A673 (cell line): ENCODE data around the gene TMEM183A.

Experiments
- EZH2 ChIP-seq: fragments of 200-600 bp; sonication (generic); IDR thresholded peaks from 2 replicates; pipeline ENCODE4 v1.6.1; 2017; ENCODE audit warnings: borderline replicate concordance, low read depth, mild to moderate bottlenecking, mixed read lengths, antibody characterized with exemption, low read length; ENCODE audit not compliant: poor library complexity, severe bottlenecking
- TF ChIP-seq, protein P1 (sequence below): fragments of 300-800, 200-600 bp; sonication (generic); conservative IDR thresholded peaks from 2 replicates; pipeline ENCODE4 v1.5.1; 2017; ENCODE audit warnings: low read depth, mild to moderate bottlenecking, antibody characterized with exemption, low read length, moderate library complexity, mixed read lengths

DNA sequence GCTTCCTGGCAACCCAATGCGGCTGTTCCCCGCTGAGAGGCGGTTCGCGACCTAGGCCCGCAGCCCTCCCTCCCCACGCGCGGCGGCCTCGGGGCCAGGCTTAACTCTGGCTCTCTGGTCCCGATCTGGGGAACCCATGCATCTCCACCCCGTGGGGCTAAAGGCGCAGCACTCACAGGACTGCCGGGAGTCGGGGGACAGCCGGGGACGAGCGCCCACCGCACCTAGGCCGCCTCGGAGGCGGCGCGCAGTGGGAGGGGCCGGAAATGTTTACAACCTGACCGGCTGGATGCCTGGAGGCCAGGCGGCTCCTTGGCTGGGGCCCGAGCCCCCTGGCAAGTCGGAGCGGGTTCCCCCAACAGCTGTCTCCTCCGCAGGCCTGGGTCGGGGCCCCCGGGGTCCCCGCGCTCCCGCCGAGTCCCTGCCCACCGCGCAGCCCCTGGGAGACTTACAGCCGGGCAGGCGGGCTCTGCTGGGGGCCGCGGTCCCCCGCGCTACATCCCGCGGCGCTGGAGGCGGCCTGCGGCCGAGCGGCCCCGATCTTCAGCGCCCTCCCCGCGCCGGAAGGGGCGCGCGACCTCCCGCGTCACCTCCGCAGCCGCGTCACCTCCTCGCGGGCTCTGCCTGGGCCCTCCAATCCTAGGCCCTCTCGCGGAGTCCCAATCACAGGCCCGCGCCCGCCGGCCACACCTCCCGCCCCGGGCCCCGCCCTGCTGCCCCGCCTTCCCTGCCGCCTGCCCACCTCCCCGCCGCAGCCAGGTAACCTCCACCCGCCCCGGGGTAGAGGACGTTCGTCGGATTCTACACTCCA lies 49.2 kb upstream of the TMEM183A start, which contains the start of gene ADIPOR1:
- TF ChIP-seq EZH2: no peak
- TF ChIP-seq, protein P1, sequence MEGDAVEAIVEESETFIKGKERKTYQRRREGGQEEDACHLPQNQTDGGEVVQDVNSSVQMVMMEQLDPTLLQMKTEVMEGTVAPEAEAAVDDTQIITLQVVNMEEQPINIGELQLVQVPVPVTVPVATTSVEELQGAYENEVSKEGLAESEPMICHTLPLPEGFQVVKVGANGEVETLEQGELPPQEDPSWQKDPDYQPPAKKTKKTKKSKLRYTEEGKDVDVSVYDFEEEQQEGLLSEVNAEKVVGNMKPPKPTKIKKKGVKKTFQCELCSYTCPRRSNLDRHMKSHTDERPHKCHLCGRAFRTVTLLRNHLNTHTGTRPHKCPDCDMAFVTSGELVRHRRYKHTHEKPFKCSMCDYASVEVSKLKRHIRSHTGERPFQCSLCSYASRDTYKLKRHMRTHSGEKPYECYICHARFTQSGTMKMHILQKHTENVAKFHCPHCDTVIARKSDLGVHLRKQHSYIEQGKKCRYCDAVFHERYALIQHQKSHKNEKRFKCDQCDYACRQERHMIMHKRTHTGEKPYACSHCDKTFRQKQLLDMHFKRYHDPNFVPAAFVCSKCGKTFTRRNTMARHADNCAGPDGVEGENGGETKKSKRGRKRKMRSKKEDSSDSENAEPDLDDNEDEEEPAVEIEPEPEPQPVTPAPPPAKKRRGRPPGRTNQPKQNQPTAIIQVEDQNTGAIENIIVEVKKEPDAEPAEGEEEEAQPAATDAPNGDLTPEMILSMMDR: no peak
